ENCODE measurements around the gene PDE4D. TPM values are rescaled to one million over a fixed set of nuclear protein-coding genes. Genes with fewer than 3 reads are reported as not detected.
"Not testable (repeated sequence)": the region's sequence is repeated elsewhere in the genome, so short reads cannot be mapped to it uniquely, and the experiment has no call there.

Gene PDE4D
- total RNA-seq, 2 experiments from 2014 or later, result 40.5 to 41.2 TPM

DNA sequence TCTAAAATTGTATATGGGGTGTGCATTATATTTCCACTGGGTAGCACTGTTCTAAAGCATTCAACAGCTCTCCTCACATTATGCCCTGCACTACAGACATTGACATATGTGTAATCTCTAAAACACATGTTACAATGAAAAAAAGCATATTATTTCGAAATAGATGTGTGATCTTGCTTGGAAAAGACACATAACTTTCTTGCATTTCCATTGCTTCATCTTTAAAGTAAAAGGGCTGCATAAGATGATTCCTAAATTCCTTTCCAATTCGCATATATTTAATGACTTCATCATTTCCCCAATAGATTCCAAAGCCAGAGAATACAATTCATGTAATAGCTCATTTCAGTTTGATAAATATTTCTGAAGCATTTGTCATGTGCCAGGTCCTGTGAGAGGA lies 566.9 kb downstream of the PDE4D start:
- Mint-ChIP-seq H3K36me3 (ENCODE audit: low read depth) (no peaks in the 10 kb centered on the region), H3K27me3 (ENCODE audit: low read depth) (peaks cover 5% of the 10 kb centered on the region), H3K27ac (no peak overlapping the region), H3K4me3 (no peak overlapping the region), H3K4me1 (ENCODE audit: low read depth) (no peaks in the 10 kb centered on the region), H3K9me3 (no peaks in the 10 kb centered on the region)
- intact Hi-C loops (cut with micrococcal nuclease), result no loop called here
- CTCF ChIA-PET, result interaction anchor here (0.9 to 1.3 kb wide), 2 partner anchors 109 to 143 kb away, joined by 5 to 8 read pairs; no protein-coding TSS in a partner anchor
- no peak for DNase-seq

- intact Hi-C loops (cut with micrococcal nuclease), result no loop called here
- Mint-ChIP-seq H3K36me3 (ENCODE audit: low read depth) (no peaks in the 10 kb centered on the region), H3K4me1 (ENCODE audit: low read depth) (no peaks in the 10 kb centered on the region), H3K4me3 (no peak overlapping the region), H3K27me3 (ENCODE audit: low read depth) (peaks cover 3% of the 10 kb centered on the region), H3K9me3 (no peaks in the 10 kb centered on the region), H3K27ac (no peak overlapping the region)
- CTCF ChIA-PET, result no interaction called here
- DNase-seq, result no peak
Measured at GRCh38 chr5:59325070-59325469, 568.5 kb downstream of the PDE4D start.

DNA sequence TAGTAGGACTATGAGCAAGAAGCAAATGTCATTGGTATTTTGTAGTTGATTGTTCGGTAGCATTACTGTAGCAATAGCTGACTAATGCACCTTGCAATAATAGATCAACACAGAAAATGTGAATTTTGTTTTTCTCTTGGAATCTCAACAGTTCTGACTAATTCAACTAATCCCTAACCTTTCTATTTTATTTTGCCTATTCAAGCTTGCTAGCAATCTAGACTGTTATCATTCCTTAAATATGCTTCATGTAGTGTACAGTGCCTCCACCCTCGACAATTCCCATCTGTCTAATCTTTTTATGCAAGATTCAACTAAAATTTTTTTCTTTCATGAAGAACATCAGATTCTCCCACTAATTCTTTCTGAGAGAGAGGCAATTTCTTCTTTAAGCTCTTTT lies 570.6 kb downstream of the PDE4D start:
- DNase-seq, result no peak
- intact Hi-C loops (cut with micrococcal nuclease), result no loop called here
- H3K27ac Mint-ChIP-seq, result no peak overlapping the region
- no peaks in the 10 kb centered on the region for H3K9me3 Mint-ChIP-seq
- CTCF ChIA-PET, result interaction anchor here (0.9 kb wide), 1 partner anchor 58 kb away, joined by 4 read pairs; no protein-coding TSS in a partner anchor
- no peaks in the 10 kb centered on the region for H3K36me3 Mint-ChIP-seq (ENCODE audit: low read depth)
- no peak overlapping the region for H3K4me3 Mint-ChIP-seq
- H3K27me3 Mint-ChIP-seq (ENCODE audit: low read depth), result peaks cover 3% of the 10 kb centered on the region
- H3K4me1 Mint-ChIP-seq (ENCODE audit: low read depth), result no peaks in the 10 kb centered on the region

GRCh38 chr5:59322058-59322457 lies 571.5 kb downstream of the PDE4D start:
- Mint-ChIP-seq H3K9me3 (no peaks in the 10 kb centered on the region), H3K4me1 (ENCODE audit: low read depth) (no peaks in the 10 kb centered on the region), H3K4me3 (no peak overlapping the region), H3K36me3 (ENCODE audit: low read depth) (no peaks in the 10 kb centered on the region), H3K27ac (no peak overlapping the region), H3K27me3 (ENCODE audit: low read depth) (peaks cover 3% of the 10 kb centered on the region)
- DNase-seq, result no peak
- intact Hi-C loops (cut with micrococcal nuclease), result no loop called here
- CTCF ChIA-PET, result no interaction called here

GRCh38 chr5:59321642-59322041 lies 571.9 kb downstream of the PDE4D start:
- H3K4me1 Mint-ChIP-seq (ENCODE audit: low read depth), result no peaks in the 10 kb centered on the region

GRCh38 chr5:59320420-59320819 lies 573.1 kb downstream of the PDE4D start:
- intact Hi-C loops (cut with micrococcal nuclease), result no loop called here
- H3K4me3 Mint-ChIP-seq, result no peak overlapping the region
- CTCF ChIA-PET, result no interaction called here
- H3K27ac Mint-ChIP-seq, result no peak overlapping the region
- no peaks in the 10 kb centered on the region for H3K36me3 Mint-ChIP-seq (ENCODE audit: low read depth)
- DNase-seq, result no peak
- H3K27me3 Mint-ChIP-seq (ENCODE audit: low read depth), result peaks cover 3% of the 10 kb centered on the region
- H3K9me3 Mint-ChIP-seq, result no peaks in the 10 kb centered on the region
- H3K4me1 Mint-ChIP-seq (ENCODE audit: low read depth), result no peaks in the 10 kb centered on the region

More at GRCh38 chr5:59321642-59322041, 571.9 kb downstream of the PDE4D start:
- DNase-seq, result no peak
- H3K36me3 Mint-ChIP-seq (ENCODE audit: low read depth), result no peaks in the 10 kb centered on the region
- intact Hi-C loops (cut with micrococcal nuclease), result no loop called here
- peaks cover 3% of the 10 kb centered on the region for H3K27me3 Mint-ChIP-seq (ENCODE audit: low read depth)
- H3K9me3 Mint-ChIP-seq, result no peaks in the 10 kb centered on the region
- no peak overlapping the region for H3K27ac Mint-ChIP-seq
- no peak overlapping the region for H3K4me3 Mint-ChIP-seq
- CTCF ChIA-PET, result no interaction called here

- Mint-ChIP-seq H3K27ac (no peak overlapping the region), H3K36me3 (ENCODE audit: low read depth) (no peaks in the 10 kb centered on the region), H3K4me3 (no peak overlapping the region), H3K4me1 (ENCODE audit: low read depth) (no peaks in the 10 kb centered on the region), H3K27me3 (ENCODE audit: low read depth) (peaks cover 3% of the 10 kb centered on the region), H3K9me3 (no peaks in the 10 kb centered on the region)
- intact Hi-C loops (cut with micrococcal nuclease), result no loop called here
- DNase-seq, result no peak
- CTCF ChIA-PET, result no interaction called here
Measured at GRCh38 chr5:59319250-59319649, 574.3 kb downstream of the PDE4D start.

GRCh38 chr5:59317774-59318205 lies 575.7 kb downstream of the PDE4D start:
- intact Hi-C loops (cut with micrococcal nuclease), result no loop called here
- CTCF ChIA-PET, result interaction anchor here (0.6 to 1.0 kb wide), 2 partner anchors 71 to 432 kb away, joined by 3 to 4 read pairs; no protein-coding TSS in a partner anchor
- H3K4me1 Mint-ChIP-seq (ENCODE audit: low read depth), result no peaks in the 10 kb centered on the region

DNA sequence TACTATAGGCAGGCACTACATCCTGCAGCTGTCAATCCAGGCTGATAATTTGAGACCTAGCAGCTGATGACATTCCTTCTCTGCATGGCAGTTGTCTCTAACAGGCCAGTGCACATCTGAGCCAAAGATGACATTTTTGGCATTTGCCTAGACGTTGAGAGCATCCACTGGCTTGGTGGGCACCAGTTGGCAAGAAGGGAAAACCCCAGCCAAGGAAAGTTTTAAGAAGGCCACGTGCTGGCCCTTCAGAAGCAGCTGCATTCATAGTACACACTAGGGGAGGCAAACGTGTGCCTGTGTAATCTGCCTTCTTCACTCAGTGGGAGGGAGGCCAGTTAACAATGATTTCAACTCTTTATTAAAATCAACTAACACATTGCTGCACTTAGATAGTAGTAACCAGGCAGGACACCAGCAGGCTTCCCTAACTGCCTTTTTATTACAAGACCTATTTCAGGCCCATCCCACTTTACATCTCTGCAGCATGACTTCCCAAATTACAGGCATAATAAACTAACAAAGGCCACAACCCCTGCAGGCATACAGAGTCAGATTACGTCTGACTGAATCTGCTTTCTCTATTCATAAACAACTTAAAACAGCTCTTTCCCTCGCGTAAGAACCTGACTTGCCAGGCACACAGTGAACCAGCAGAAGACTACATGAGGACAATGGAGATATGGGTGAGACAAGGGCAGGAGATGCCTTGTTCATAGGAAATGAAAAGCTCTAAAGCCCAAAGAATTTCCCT lies 576.3 kb downstream of the PDE4D start:
- intact Hi-C loops (cut with micrococcal nuclease), result no loop called here

More at GRCh38 chr5:59317774-59318205, 575.7 kb downstream of the PDE4D start:
- H3K4me3 Mint-ChIP-seq, result no peak overlapping the region
- H3K27me3 Mint-ChIP-seq (ENCODE audit: low read depth), result no peaks in the 10 kb centered on the region
- no peak for DNase-seq
- no peak overlapping the region for H3K27ac Mint-ChIP-seq
- H3K9me3 Mint-ChIP-seq, result no peaks in the 10 kb centered on the region
- no peaks in the 10 kb centered on the region for H3K36me3 Mint-ChIP-seq (ENCODE audit: low read depth)

DNA sequence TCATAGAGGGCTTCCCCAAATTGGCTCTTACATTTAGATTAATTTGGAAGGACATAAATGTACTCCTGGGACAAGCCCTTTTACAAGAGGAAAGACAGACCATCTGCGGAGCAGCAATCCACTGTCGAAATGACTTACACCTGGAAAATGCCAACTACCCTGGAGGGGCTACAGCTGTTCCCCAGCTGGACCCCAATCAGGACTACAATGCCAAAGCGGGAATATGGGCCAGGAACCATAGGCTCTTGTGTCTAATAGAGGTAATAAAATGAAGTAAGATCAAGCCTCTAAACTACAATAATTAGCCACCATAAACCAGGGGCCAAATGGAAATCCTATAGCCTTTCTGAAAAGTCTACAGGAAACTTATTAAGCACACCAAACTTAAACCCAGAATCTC lies 581.3 kb downstream of the PDE4D start:
- H3K27ac Mint-ChIP-seq, result no peak overlapping the region
- no peak for DNase-seq
- no peaks in the 10 kb centered on the region for H3K9me3 Mint-ChIP-seq
- no peaks in the 10 kb centered on the region for H3K27me3 Mint-ChIP-seq (ENCODE audit: low read depth)
- H3K4me3 Mint-ChIP-seq, result no peak overlapping the region
- CTCF ChIA-PET, result no interaction called here
- H3K36me3 Mint-ChIP-seq (ENCODE audit: low read depth), result no peaks in the 10 kb centered on the region
- intact Hi-C loops (cut with micrococcal nuclease), result no loop called here
- no peaks in the 10 kb centered on the region for H3K4me1 Mint-ChIP-seq (ENCODE audit: low read depth)

More for the DNA sequence above, 576.3 kb downstream of the PDE4D start:
- no peak for DNase-seq
- Mint-ChIP-seq H3K27ac (no peak overlapping the region), H3K4me1 (ENCODE audit: low read depth) (no peaks in the 10 kb centered on the region), H3K27me3 (ENCODE audit: low read depth) (no peaks in the 10 kb centered on the region), H3K4me3 (no peak overlapping the region), H3K9me3 (no peaks in the 10 kb centered on the region), H3K36me3 (ENCODE audit: low read depth) (no peaks in the 10 kb centered on the region)
- CTCF ChIA-PET, result interaction anchor here (0.6 to 1.0 kb wide), 2 partner anchors 72 to 431 kb away, joined by 3 to 4 read pairs; no protein-coding TSS in a partner anchor

GRCh38 chr5:59308685-59309084 lies 584.8 kb downstream of the PDE4D start:
- H3K4me3 Mint-ChIP-seq; H3K27me3 Mint-ChIP-seq (ENCODE audit: low read depth); DNase-seq; H3K9me3 Mint-ChIP-seq; CTCF ChIA-PET; H3K4me1 Mint-ChIP-seq (ENCODE audit: low read depth); H3K36me3 Mint-ChIP-seq (ENCODE audit: low read depth); intact Hi-C loops (cut with micrococcal nuclease); H3K27ac Mint-ChIP-seq: not testable (repeated sequence)

DNA sequence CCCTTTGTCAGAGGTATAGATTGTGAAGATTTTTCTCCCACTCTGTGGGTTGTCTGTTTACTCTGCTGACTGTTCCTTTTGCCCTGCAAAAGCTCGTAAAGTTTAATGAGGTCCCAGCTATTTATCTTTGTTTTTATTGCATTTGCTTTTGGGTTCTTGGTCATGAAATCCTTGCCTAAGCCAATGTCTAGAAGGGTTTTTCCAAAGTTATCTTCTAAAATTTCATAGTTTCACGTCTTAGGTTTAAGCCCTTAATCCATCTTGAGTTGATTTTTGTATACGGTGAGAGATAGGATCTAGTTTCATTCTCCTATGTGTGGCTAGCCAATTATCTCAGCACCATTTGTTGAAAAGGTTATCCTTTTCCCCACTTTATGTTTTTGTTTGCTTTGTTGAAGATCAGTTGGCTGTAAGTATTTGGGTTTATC lies 590.2 kb downstream of the PDE4D start:
- H3K4me3 Mint-ChIP-seq; H3K27me3 Mint-ChIP-seq (ENCODE audit: low read depth); DNase-seq; H3K36me3 Mint-ChIP-seq (ENCODE audit: low read depth); H3K4me1 Mint-ChIP-seq (ENCODE audit: low read depth); H3K27ac Mint-ChIP-seq; H3K9me3 Mint-ChIP-seq; intact Hi-C loops (cut with micrococcal nuclease); CTCF ChIA-PET: not testable (repeated sequence)

DNA sequence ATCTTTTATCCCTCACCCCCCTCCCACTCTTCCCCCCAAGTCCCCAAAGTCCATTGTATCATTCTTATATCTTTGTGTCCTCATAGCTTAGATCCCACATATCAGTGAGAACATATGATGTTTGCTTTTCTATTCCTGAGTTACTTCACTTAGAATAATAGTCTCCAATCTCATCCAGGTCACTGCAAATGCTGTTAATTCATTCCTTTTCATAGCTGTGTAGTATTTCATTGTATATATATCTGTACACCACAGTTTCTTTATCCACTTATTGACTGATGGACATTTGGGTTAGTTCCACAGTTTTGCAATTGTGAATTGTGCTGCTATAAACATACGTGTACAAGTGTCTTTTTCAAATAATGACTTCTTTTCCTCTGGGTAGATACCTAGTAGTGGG lies 591.0 kb downstream of the PDE4D start:
- intact Hi-C loops (cut with micrococcal nuclease); H3K27me3 Mint-ChIP-seq (ENCODE audit: low read depth); H3K9me3 Mint-ChIP-seq; DNase-seq; CTCF ChIA-PET; H3K36me3 Mint-ChIP-seq (ENCODE audit: low read depth); H3K4me3 Mint-ChIP-seq; H3K27ac Mint-ChIP-seq; H3K4me1 Mint-ChIP-seq (ENCODE audit: low read depth): not testable (repeated sequence)
